ENCODE measurements around the gene EGFL7. TPM values are rescaled to one million over a fixed set of nuclear protein-coding genes. Genes with fewer than 3 reads are reported as not detected.

Gene EGFL7
- total and polyA plus RNA-seq, 10 of the 15 experiments (the other 5 are each of a cell fraction or from before 2014, with no cell fraction given), result 0.06 to 0.46 (median 0.19) TPM; not detected in 5

DNA sequence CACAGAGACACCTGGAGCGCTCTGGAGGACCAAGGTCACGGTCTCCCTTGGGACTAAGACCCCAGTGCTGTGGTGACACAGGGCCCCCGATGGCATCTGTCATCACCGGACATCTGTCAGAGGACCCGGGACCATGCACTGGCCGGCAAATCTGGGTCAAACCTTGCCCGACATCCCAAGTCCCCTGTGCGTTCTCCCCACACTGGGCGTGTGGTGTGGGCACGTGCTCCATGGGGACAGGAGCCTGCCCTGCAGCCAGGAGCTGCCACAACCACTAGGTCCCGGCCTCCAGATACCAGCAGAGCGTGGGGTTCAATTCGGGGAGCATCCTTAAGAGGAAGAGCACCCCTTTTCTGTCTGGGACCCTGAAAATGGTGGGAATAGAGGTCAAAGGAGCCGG, 21.0 kb downstream of the EGFL7 start:
- H3K4me2 ChIP-seq (ENCODE audit: control insufficient read depth, insufficient read depth), result no peak overlapping the region
- POLR2A ChIA-PET, result interaction anchor here (1.3 kb wide), 1 partner anchor 11 kb away, joined by 3 read pairs; no protein-coding TSS in a partner anchor
- in situ Hi-C loops (cut with MboI) (no loop called here), intact Hi-C loops (cut with micrococcal nuclease; ENCODE audit: unreplicated experiment) (no loop called here)
- H3K36me3 ChIP-seq (ENCODE audit: control insufficient read depth in 2 of 2, insufficient read depth in 2 of 2, low read length in 1 of 2), result no peaks in the 10 kb centered on the region
- no peak overlapping the region for H3K9ac ChIP-seq (ENCODE audit: control insufficient read depth, insufficient read depth, low read length)
- RAD21 ChIA-PET (ENCODE audit: unreplicated experiment), result no interaction called here
- BruUV-seq (replicated peaks), result no TSS peak
- ATAC-seq (no peak), DNase-seq (ENCODE audit: low read depth, low spot score) (no peak), FAIRE-seq (no peak)
- H3K9me3 ChIP-seq (replicated peaks; ENCODE audit: control insufficient read depth, insufficient read depth, low read length), result no peaks in the 10 kb centered on the region
- CTCF ChIA-PET, result interaction anchor here (3.0 kb wide), 1 partner anchor 12 kb away, joined by 13 read pairs; no protein-coding TSS in a partner anchor
- 79% methylated on average over 14 of the region's 14 CpGs for WGBS (ENCODE audit: insufficient coverage, insufficient replicate concordance, low lambda C conversion rate, missing lambda C conversion rate)
- H2AFZ ChIP-seq (ENCODE audit: control insufficient read depth, low read depth, low read length), result no peak overlapping the region
- H3K79me2 ChIP-seq (ENCODE audit: control insufficient read depth, insufficient read depth, low read length), result peaks cover 7% of the 10 kb centered on the region
- H3K27ac ChIP-seq (ENCODE audit: control insufficient read depth, insufficient read depth), result no peak overlapping the region
- peaks cover 16% of the 10 kb centered on the region for H3K4me1 ChIP-seq (ENCODE audit: control insufficient read depth, insufficient read depth, low read length)
- SMC1A ChIA-PET (ENCODE audit: uncharacterized antibody, unreplicated experiment), result no interaction called here
- H3K4me3 ChIP-seq, result no peak overlapping the region
- no peaks in the 10 kb centered on the region; the same call in none of the 2 replicates for H4K20me1 ChIP-seq (ENCODE audit: control insufficient read depth, insufficient read depth)
- H3K27me3 ChIP-seq (replicated peaks in 1 of 2; ENCODE audit: control insufficient read depth in 2 of 2, insufficient read depth in 2 of 2, low read length in 1 of 2), result no peaks in the 10 kb centered on the region
- TF ChIP-seq, protein P1, sequence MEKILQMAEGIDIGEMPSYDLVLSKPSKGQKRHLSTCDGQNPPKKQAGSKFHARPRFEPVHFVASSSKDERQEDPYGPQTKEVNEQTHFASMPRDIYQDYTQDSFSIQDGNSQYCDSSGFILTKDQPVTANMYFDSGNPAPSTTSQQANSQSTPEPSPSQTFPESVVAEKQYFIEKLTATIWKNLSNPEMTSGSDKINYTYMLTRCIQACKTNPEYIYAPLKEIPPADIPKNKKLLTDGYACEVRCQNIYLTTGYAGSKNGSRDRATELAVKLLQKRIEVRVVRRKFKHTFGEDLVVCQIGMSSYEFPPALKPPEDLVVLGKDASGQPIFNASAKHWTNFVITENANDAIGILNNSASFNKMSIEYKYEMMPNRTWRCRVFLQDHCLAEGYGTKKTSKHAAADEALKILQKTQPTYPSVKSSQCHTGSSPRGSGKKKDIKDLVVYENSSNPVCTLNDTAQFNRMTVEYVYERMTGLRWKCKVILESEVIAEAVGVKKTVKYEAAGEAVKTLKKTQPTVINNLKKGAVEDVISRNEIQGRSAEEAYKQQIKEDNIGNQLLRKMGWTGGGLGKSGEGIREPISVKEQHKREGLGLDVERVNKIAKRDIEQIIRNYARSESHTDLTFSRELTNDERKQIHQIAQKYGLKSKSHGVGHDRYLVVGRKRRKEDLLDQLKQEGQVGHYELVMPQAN (conservative IDR thresholded peaks at IDR 0.05), result no peak
- no peak for TF ChIP-seq IRF4 (IDR thresholded peaks at IDR 0.05; ENCODE audit: low read depth, low read length)
- TF ChIP-seq RELB (IDR thresholded peaks at IDR 0.05; ENCODE audit: low read depth), result no peak
- no peak for TF ChIP-seq SUZ12 (IDR thresholded peaks at IDR 0.05; ENCODE audit: unreplicated experiment)
- no peak for TF ChIP-seq NFYB (IDR thresholded peaks at IDR 0.05; ENCODE audit: insufficient read depth, low read depth, low read length)
- no peak for TF ChIP-seq EP300 (IDR thresholded peaks at IDR 0.05; ENCODE audit: borderline replicate concordance in 1 of 2, control insufficient read depth in 1 of 2, low read depth in 2 of 2, low read length in 2 of 2)
- TF ChIP-seq KDM1A (IDR thresholded peaks at IDR 0.05; ENCODE audit: borderline replicate concordance), result no peak
- TF ChIP-seq, protein P2, sequence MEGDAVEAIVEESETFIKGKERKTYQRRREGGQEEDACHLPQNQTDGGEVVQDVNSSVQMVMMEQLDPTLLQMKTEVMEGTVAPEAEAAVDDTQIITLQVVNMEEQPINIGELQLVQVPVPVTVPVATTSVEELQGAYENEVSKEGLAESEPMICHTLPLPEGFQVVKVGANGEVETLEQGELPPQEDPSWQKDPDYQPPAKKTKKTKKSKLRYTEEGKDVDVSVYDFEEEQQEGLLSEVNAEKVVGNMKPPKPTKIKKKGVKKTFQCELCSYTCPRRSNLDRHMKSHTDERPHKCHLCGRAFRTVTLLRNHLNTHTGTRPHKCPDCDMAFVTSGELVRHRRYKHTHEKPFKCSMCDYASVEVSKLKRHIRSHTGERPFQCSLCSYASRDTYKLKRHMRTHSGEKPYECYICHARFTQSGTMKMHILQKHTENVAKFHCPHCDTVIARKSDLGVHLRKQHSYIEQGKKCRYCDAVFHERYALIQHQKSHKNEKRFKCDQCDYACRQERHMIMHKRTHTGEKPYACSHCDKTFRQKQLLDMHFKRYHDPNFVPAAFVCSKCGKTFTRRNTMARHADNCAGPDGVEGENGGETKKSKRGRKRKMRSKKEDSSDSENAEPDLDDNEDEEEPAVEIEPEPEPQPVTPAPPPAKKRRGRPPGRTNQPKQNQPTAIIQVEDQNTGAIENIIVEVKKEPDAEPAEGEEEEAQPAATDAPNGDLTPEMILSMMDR (IDR thresholded peaks at IDR 0.05 in 2 of 3, conservative IDR thresholded peaks at IDR 0.05 in 1 of 3; ENCODE audit: control insufficient read depth in 2 of 3, extremely low read depth in 1 of 3, insufficient read depth in 1 of 3, low read depth in 3 of 3, low read length in 3 of 3), result no peak
- TF ChIP-seq IKZF2 (IDR thresholded peaks at IDR 0.05), result no peak
- TF ChIP-seq GABPA (IDR thresholded peaks at IDR 0.05; ENCODE audit: low read depth), result no peak
- no peak for TF ChIP-seq SPI1 (IDR thresholded peaks at IDR 0.05; ENCODE audit: borderline replicate concordance, insufficient read depth, low read depth, low read length)
- TF ChIP-seq, protein P3, sequence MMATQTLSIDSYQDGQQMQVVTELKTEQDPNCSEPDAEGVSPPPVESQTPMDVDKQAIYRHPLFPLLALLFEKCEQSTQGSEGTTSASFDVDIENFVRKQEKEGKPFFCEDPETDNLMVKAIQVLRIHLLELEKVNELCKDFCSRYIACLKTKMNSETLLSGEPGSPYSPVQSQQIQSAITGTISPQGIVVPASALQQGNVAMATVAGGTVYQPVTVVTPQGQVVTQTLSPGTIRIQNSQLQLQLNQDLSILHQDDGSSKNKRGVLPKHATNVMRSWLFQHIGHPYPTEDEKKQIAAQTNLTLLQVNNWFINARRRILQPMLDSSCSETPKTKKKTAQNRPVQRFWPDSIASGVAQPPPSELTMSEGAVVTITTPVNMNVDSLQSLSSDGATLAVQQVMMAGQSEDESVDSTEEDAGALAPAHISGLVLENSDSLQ (IDR thresholded peaks at IDR 0.05), result no peak
- TF ChIP-seq, protein P4, sequence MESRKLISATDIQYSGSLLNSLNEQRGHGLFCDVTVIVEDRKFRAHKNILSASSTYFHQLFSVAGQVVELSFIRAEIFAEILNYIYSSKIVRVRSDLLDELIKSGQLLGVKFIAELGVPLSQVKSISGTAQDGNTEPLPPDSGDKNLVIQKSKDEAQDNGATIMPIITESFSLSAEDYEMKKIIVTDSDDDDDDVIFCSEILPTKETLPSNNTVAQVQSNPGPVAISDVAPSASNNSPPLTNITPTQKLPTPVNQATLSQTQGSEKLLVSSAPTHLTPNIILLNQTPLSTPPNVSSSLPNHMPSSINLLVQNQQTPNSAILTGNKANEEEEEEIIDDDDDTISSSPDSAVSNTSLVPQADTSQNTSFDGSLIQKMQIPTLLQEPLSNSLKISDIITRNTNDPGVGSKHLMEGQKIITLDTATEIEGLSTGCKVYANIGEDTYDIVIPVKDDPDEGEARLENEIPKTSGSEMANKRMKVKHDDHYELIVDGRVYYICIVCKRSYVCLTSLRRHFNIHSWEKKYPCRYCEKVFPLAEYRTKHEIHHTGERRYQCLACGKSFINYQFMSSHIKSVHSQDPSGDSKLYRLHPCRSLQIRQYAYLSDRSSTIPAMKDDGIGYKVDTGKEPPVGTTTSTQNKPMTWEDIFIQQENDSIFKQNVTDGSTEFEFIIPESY (IDR thresholded peaks at IDR 0.05), result no peak
- no peak for TF ChIP-seq TBL1XR1 (IDR thresholded peaks at IDR 0.05; ENCODE audit: low read depth, low read length)
- no peak for TF ChIP-seq CHD4 (IDR thresholded peaks at IDR 0.05)
- no peak for TF ChIP-seq NR2C1 (IDR thresholded peaks at IDR 0.05)

All from GM12878 (cell line).